Breast epithelium (tissue), 3 donors: ENCODE results near the gene BPHL.

Source experiments
- CTCF ChIP-seq, 3 donors: fragments of 450-650 bp; IDR thresholded peaks; one replicate each; pipeline ENCODE4 v1.5.1; 2016 to 2017; ENCODE audit warnings: antibody characterized with exemption in 3 of 3, mild to moderate bottlenecking in 3 of 3, moderate library complexity in 3 of 3
- POLR2A ChIP-seq: fragments of 450-650 bp; IDR thresholded peaks from one replicate; pipeline ENCODE4 v1.6.1; 2016; ENCODE audit warnings: antibody characterized with exemption, mild to moderate bottlenecking, moderate library complexity
- POLR2AphosphoS5 ChIP-seq, 3 donors: sonication (generic); formaldehyde crosslinking; IDR thresholded peaks; one replicate each; pipeline ENCODE4 v1.6.1; 2017; ENCODE audit warnings: antibody characterized with exemption in 3 of 3

GRCh38 chr6:3162067-3162497 lies 43.6 kb downstream of the BPHL start:
- TF ChIP-seq POLR2A (no peak), CTCF (IDR thresholded peaks at IDR 0.05) (no peak), POLR2AphosphoS5 (IDR thresholded peaks at IDR 0.05) (no peak)
